GM19397 (cell line): Measurements from ENCODE around the gene AGBL4.

Experiments
- ATAC-seq: cut with Tn5 transposase; IDR thresholded peaks from one replicate; pipeline ENCODE4 v1.9.1; 2021; ENCODE audit warnings: mild to moderate bottlenecking, moderate library complexity; ENCODE audit not compliant: unreplicated experiment

AGBL4 gene

GRCh38 chr1:48953617-48954016 is 1070.1 kb downstream of the AGBL4 start:
- no peak for ATAC-seq

- ATAC-seq: no peak
These were observed 1075.2 kb downstream of the AGBL4 start for GRCh38 chr1:48948562-48948961.

DNA sequence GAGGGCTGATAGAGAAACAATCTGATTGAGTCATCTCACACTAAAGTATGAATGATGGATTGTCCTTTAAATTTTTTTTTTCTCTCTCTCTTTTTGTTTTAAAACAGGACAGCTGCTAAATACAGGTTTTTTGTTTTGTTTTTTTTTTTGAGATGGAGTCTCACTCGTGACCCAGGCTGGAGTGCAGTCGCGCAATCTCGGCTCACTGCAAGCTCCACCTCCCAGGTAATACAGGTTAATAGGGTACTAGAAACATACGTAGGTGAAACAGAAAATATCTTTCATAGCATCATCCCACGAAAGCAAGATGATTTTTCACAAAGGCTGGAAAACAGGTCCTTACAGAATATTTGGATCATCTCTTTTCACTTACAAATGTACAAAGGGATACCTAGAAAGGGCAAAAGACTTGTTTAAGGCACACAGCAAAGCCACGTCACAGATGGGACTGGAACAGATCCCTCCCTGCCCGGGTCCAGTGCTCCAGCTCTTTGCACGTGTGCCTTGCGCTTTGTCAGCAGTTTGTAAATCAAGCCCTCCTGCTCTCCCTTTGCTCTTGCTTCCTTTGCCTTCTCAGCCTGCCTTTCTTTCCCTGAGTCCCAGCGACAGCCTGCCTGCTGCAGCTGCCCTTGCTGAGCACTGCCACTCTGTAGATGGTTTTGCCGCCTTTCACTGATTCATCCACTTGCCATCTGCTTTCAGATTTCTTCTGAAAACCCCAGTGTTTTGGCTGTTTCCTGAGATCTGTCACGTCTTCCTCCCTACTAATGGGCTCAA is 1075.8 kb downstream of the AGBL4 start:
- ATAC-seq: no peak

DNA sequence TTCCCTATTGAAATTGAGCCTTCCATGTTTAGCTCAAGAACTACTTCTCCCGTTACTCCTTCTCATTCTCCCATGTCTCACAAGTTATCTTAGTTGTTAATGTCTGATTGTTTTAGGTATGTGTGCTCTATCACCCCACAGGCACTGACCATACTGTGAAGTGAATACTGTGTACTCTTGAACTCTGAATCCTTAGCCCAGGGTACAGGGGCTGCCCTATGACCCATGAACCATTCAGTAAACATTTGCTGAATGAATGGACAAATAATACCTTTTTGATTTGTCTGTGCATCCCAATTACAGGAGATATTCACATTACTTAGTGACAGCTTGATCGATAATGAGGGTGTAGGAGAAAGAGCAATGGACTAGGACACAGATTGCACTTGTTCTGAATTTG is 1077.7 kb downstream of the AGBL4 start:
- ATAC-seq: no peak

DNA sequence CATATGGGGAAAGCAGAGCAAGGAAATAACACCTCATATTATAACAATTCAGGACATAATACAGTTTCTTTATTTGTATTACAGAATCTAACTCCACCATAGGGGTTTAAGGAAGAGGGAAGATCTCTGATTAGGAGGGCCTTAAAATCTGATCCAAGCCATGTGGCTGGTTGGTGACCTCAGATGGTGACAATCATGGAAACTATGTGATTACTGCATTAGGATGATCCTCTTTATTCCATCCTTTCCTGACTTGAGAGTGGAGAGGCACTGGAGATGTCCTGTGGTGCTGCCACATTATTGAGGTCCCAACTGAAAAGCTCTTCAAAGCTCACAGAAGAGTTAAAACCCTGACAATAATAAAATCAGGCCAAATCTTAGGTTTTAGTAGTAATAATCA is 1078.9 kb downstream of the AGBL4 start:
- no peak for ATAC-seq

GRCh38 chr1:48943826-48944225 is 1079.9 kb downstream of the AGBL4 start:
- no peak for ATAC-seq

GRCh38 chr1:48943393-48943792 is 1080.4 kb downstream of the AGBL4 start:
- no peak for ATAC-seq

DNA sequence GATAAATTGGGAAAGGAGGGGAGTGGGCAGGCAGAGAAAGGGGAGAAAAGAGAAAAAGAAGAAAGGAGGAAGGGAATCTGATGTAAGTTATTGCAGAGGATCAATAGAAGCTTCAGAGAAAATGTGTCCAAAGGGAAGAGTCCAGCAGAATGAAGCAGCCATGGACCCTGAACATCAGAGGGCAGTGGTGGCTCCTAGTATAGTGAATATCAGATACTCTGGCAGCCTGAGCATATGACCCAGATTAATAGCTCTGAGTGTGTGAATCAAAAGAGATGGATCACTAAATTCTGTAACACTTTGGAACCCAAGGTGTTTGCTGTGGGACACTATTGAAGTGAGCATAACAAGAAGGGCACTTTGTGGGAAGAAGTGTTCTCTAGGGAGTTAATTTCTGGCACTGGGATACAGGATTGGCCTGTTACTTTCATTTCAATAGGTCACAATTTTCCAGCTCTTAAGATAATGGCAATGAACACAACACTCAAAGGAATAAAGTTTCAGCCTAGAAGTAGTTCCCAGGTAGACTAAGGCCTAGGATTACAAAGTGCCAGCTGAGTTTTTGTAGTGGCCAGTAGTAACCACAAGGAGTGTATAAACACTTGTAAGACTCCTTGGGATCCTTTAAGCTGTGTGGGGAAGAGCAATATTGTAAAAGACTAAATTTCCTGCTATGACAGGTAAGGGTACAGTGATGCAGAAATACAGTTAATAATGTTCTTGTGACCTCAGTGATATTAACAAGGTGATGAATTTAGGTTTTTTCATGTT is 1082.6 kb downstream of the AGBL4 start:
- ATAC-seq: no peak

DNA sequence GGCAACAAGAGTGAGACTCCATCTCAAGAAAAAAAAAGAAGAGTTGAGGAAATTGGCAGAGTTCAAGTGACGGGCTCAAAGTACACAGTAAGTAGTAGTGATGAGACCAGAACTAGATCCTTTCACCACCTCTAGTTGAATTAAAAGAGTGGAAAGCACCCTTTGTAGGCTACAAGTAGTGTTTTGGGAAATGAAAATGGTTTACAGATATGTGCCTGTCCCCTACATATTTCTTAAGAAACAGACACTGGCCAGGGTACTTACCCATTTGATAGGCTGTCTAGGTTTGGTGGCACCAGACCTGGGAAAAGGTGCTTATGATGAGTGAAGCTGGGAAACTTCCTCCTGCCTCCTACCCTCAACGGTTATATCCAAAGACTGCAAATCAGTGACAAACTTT is 1083.4 kb downstream of the AGBL4 start:
- no peak for ATAC-seq

GRCh38 chr1:48939828-48940227 is 1083.9 kb downstream of the AGBL4 start:
- ATAC-seq: no peak

- ATAC-seq: no peak
These were observed 1084.7 kb downstream of the AGBL4 start for GRCh38 chr1:48939042-48939441.

GRCh38 chr1:48937732-48938131 is 1086.0 kb downstream of the AGBL4 start:
- ATAC-seq: no peak

- no peak for ATAC-seq
These were observed 1087.3 kb downstream of the AGBL4 start for GRCh38 chr1:48936436-48936835.

GRCh38 chr1:48932366-48932765 is 1091.4 kb downstream of the AGBL4 start:
- no peak for ATAC-seq

DNA sequence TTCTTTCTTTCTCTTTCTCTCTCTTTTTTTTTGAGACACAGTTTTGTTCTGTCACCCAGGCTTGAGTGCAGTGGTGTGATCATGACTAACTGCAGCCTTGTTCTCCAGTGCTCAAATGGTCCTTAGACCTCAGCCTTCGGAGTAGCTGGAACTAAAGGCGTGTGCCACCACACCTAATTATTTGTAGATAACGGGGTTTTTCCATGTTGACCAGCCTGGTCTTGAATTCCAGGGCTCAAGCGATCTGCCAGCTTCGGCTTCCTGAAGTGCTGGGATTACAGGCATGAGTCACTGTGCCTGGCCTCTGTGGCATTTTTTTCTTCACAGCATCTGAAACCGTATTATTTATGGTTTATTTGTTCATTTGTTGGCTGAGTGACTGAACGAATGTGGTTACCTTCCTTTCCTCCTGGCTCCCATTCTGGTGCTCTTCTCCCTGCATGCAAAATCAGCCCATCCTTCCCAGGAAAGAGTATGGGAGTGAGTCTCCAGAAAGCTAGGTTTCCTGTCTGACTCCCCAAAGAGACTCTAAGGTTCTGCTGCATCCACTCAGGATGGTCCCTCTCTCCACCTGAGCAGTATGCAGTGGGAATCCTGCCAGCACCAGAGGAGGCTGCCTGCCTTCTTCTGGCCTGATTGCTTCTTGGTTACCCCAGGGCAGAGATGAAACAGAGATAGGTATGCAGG is 1092.1 kb downstream of the AGBL4 start:
- no peak for ATAC-seq

DNA sequence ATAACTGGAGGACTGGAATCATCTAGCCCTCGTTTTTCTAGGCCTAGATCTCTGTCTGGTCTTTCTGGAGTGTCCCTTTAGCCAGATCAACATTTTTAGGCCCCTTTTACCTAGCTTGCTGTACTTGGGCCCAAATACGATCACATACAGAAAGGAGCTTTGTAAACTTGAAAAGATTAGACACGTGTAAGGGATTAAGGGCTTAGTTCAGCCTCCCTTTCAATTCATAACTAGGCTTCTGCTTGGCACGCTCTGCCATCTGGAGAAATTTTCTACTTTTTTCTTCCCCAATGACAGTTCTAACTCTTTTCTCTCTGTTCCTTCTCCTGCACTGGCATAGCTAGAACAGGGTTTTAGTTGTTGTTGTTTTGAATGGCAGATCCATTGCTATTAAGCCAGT is 1093.7 kb downstream of the AGBL4 start:
- ATAC-seq: no peak

DNA sequence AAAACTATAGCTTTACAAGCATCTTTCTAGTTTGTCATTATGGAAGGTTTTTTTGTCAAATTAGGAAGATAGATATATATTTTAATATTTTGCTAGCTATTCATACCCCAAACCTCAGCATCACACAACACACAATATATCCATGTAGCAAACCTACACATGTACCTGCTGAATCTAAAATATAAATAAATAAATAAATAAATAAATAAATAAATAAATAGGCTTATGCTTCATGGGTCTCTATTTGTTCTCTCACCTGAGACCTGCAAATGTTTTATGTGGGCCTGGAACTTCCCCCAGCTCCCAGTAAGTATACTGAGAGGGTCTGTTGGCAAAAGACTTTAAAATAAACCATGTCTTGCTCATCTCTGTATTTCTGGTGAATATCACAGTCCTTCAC is 1099.7 kb downstream of the AGBL4 start:
- no peak for ATAC-seq

GRCh38 chr1:48923116-48923515 is 1100.6 kb downstream of the AGBL4 start:
- no peak for ATAC-seq

- no peak for ATAC-seq
These were observed 1102.9 kb downstream of the AGBL4 start for GRCh38 chr1:48920851-48921250.

GRCh38 chr1:48917901-48918603 is 1105.7 kb downstream of the AGBL4 start:
- ATAC-seq: no peak

- no peak for ATAC-seq
These were observed 1106.7 kb downstream of the AGBL4 start for GRCh38 chr1:48917070-48917454.
